GM12878 (cell line): Measurements from ENCODE around the gene AQP5. TPM values are rescaled to one million over a fixed set of nuclear protein-coding genes. Genes with fewer than 3 reads are reported as not detected.

Experiments used
- ATAC-seq: fragments of 200-7000 bp; cut with Tn5 transposase; 3 replicates; pipeline ENCODE4 v1.9.1; 2020; ENCODE audit warnings: mild to moderate bottlenecking, moderate library complexity
- BruUV-seq: library from RNA; stranded (reverse); fragments of 400-500 nt; replicated peaks from 2 replicates; lab custom pipeline; 2021; lab: Mats Ljungman, UMichigan
- CTCF ChIA-PET: fragments of 300-600 bp; sonication (Branson Sonifier 250); formaldehyde crosslinking; extraction: SDS; loops from one replicate; lab custom pipeline; 2021; ENCODE audit warnings: inconsistent platforms; lab: Yijun Ruan, JAX
- POLR2A ChIA-PET: fragments of 350-600 bp; formaldehyde crosslinking; extraction: SDS; loops from one replicate; lab custom pipeline; 2021; ENCODE audit warnings: inconsistent platforms; lab: Charles Lee
- RAD21 ChIA-PET: fragments of 300-600 bp; sonication (Branson Sonifier 250); formaldehyde crosslinking; loops from one replicate; lab custom pipeline; 2023; ENCODE audit warnings: antibody characterized with exemption; ENCODE audit not compliant: unreplicated experiment; lab: Charles Lee
- SMC1A ChIA-PET: fragments of 300-600 bp; sonication (Branson Sonifier 250); formaldehyde crosslinking; loops from one replicate; lab custom pipeline; 2023; ENCODE audit not compliant: unreplicated experiment, uncharacterized antibody; lab: Charles Lee
- DNase-seq: peaks from one replicate; pipeline ENCODE4 v3.0.0-alpha.2; 2011; ENCODE audit warnings: low read depth, low spot score
- FAIRE-seq: peaks from 3 replicates; lab custom pipeline; 2011; peaks lifted over from hg19 to GRCh38; lab: Jason Lieb, UNC
- H2AFZ ChIP-seq: 2 replicates; pipeline ENCODE4 v1.6.0; 2011; ENCODE audit warnings: low read depth, low read length, control low read depth; ENCODE audit not compliant: control insufficient read depth
- H3K27ac ChIP-seq: 2 replicates; pipeline ENCODE4 v1.5.1; 2011; ENCODE audit warnings: control low read depth; ENCODE audit not compliant: control insufficient read depth, insufficient read depth
- H3K27me3 ChIP-seq, 2 experiments: replicated peaks in 1 of 2; 2 replicates each; pipeline versions ENCODE4 v1.6.0 to v1.6.1; 2011; ENCODE audit warnings: low read length in 1 of 2; ENCODE audit not compliant: control insufficient read depth in 2 of 2, insufficient read depth in 2 of 2
- H3K36me3 ChIP-seq, 2 experiments: 2 replicates each; pipeline ENCODE4 v1.5.1; 2011; ENCODE audit warnings: low read length in 1 of 2; ENCODE audit not compliant: control insufficient read depth in 2 of 2, insufficient read depth in 2 of 2
- H3K4me1 ChIP-seq: 2 replicates; pipeline ENCODE4 v1.6.1; 2011; ENCODE audit warnings: mild to moderate bottlenecking, low read length, moderate library complexity, mixed read lengths; ENCODE audit not compliant: control insufficient read depth, insufficient read depth
- H3K4me2 ChIP-seq: 2 replicates; pipeline ENCODE4 v1.6.0; 2011; ENCODE audit warnings: control low read depth; ENCODE audit not compliant: control insufficient read depth, insufficient read depth
- H3K4me3 ChIP-seq: fragments of 200-600 bp; sonication (generic); 2 replicates; pipeline ENCODE4 v1.5.1; 2016
- H3K79me2 ChIP-seq: 2 replicates; pipeline ENCODE4 v1.6.0; 2011; ENCODE audit warnings: low read length; ENCODE audit not compliant: control insufficient read depth, insufficient read depth
- H3K9ac ChIP-seq: 2 replicates; pipeline ENCODE4 v1.8.0; 2011; ENCODE audit warnings: low read length, control low read depth, mixed read lengths; ENCODE audit not compliant: control insufficient read depth, insufficient read depth
- H3K9me3 ChIP-seq: replicated peaks from 3 replicates; pipeline ENCODE4 v1.5.1; 2011; ENCODE audit warnings: mild to moderate bottlenecking, low read length; ENCODE audit not compliant: control insufficient read depth, insufficient read depth
- H4K20me1 ChIP-seq: 2 replicates; pipeline ENCODE4 v1.6.0; 2011; ENCODE audit not compliant: control insufficient read depth, insufficient read depth
- ELK1 ChIP-seq: IDR thresholded peaks from 2 replicates; pipeline ENCODE4 v1.6.1; 2012; ENCODE audit warnings: low read depth, low read length, improper control_type of control experiment
- PKNOX1 ChIP-seq: fragments of 450-650 bp; IDR thresholded peaks from 2 replicates; pipeline ENCODE4 v1.6.1; 2016; ENCODE audit warnings: mild to moderate bottlenecking
- SIN3A ChIP-seq: IDR thresholded peaks from 2 replicates; pipeline ENCODE4 v1.6.1; 2012; ENCODE audit warnings: low read depth, low read length, improper control_type of control experiment
- SP1 ChIP-seq: IDR thresholded peaks from one replicate; pipeline ENCODE4 v1.6.1; 2011; ENCODE audit warnings: low read depth, low read length
- YY1 ChIP-seq: IDR thresholded peaks from 2 replicates; pipeline ENCODE4 v1.6.1; 2011; ENCODE audit warnings: low read depth, mild to moderate bottlenecking, low read length
- ZNF217 ChIP-seq: fragments of 450-650 bp; IDR thresholded peaks from 2 replicates; pipeline ENCODE4 v1.6.1; 2017; ENCODE audit warnings: antibody characterized with exemption, mild to moderate bottlenecking
- WGBS: methylation state at CpG from one replicate; pipeline ENCODE4 v1.1.6; 2016; ENCODE audit warnings: low lambda C conversion rate; ENCODE audit not compliant: insufficient replicate concordance, insufficient coverage; ENCODE audit errors: missing lambda C conversion rate; 5-methylcytosine and 5-hydroxymethylcytosine counted together
- in situ Hi-C: fragments of 300-500 bp; cut with MboI; formaldehyde crosslinking; loops from 9 replicates; pipeline ENCODE4 v1.14.3; 2018; ENCODE audit warnings: mixed read lengths
- intact Hi-C: fragments of 100-400 bp; cut with micrococcal nuclease; formaldehyde crosslinking; loops from one replicate; pipeline ENCODE4 v1.14.2; 2022; ENCODE audit not compliant: unreplicated experiment
- polyA plus RNA-seq, 11 experiments: library from polyadenylated mRNA; depleted of rRNA in 4 of 11; unstranded in 6 of 11; stranded (reverse) in 5 of 11; fragments of >200 nt; fragmentation: Nextera tagmentation in 4 of 11; fragmentation: Illumina TruSeq in 1 of 11; extraction: Ambion mirVana in 4 of 11; extraction: Trizol in 1 of 11; gene quantifications; 1 replicate in 1 of 11; 2 replicates in 10 of 11; pipeline versions ENCODE4 v1.2.1 to v1.2.3, GENCODE V29; 2011 to 2016; ENCODE audit warnings: inconsistent platforms in 2 of 11, missing spikeins in 2 of 11, low read depth in 1 of 11
- total RNA-seq, 4 experiments: library from RNA; depleted of rRNA in 3 of 4; stranded (reverse); fragments of >200 nt in 3 of 4; fragmentation: Illumina TruSeq in 1 of 4; extraction: Trizol in 1 of 4; gene quantifications; 2 replicates each; pipeline versions ENCODE4 v1.2.1 to v1.2.3, GENCODE V29; 2013 to 2021

The AQP5 gene
- total and polyA plus RNA-seq, 10 of the 15 experiments (the other 5 are each of a cell fraction or from before 2014, with no cell fraction given), result not detected

- 0 out of 2 replicates have a peak, but pooled peaks have one; percentile 15 for TF ChIP-seq PKNOX1
- TF ChIP-seq, all 136 proteins: peak for 11
Observed at GRCh38 chr12:49967042-49967776, 5.5 kb downstream of the AQP5 start (continued).

- RAD21 ChIA-PET, result interaction anchor here (0.7 to 5.1 kb wide), 16 partner anchors 8 to 457 kb away, joined by 3 to 74 read pairs (median 3); partner anchors contain the start of gene SMARCD1
- in situ Hi-C loops, result no loop called here
- H3K27me3 ChIP-seq, result peaks cover 5 to 6% of the 10 kb centered on the region in 2 experiments; a peak in 3 of 4 replicates
- 50% methylated on average over 6 of the region's 15 CpGs for WGBS
- SMC1A ChIA-PET, result interaction anchor here (0.6 to 4.2 kb wide), 12 partner anchors 13 to 239 kb away, joined by 3 to 25 read pairs (median 4); no protein-coding TSS in a partner anchor
- H4K20me1 ChIP-seq, result no peaks in the 10 kb centered on the region
- H2AFZ ChIP-seq, result peak overlapping the region; percentile 30; the same call in 1 of the 2 replicates
- POLR2A ChIA-PET, result interaction anchor here (0.7 to 1.0 kb wide), 2 partner anchors 102 to 165 kb away, joined by 4 to 6 read pairs; no protein-coding TSS in a partner anchor
- peak overlapping the region; percentile 82; the same call in 1 of the 2 replicates for H3K4me2 ChIP-seq
- no peak for FAIRE-seq
- H3K4me1 ChIP-seq, result peaks cover 8% of the 10 kb centered on the region
- no peaks in the 10 kb centered on the region; the same call in 2 of the 3 replicates for H3K9me3 ChIP-seq
- no peaks in the 10 kb centered on the region for H3K36me3 ChIP-seq
- BruUV-seq, result no TSS peak
- intact Hi-C loops, result loop anchor here (1.0 to 5.0 kb wide), 5 partner anchors 71 to 209 kb away; no protein-coding TSS in a partner anchor
- no peak overlapping the region for H3K4me3 ChIP-seq
- H3K9ac ChIP-seq, result no peak overlapping the region
- H3K79me2 ChIP-seq, result no peaks in the 10 kb centered on the region
- no peak for ATAC-seq
- no peak for DNase-seq
- no peak for TF ChIP-seq ZNF217
- no peak for TF ChIP-seq SP1
- TF ChIP-seq SIN3A, result no peak
- no peak for TF ChIP-seq YY1
- no peak for TF ChIP-seq ELK1
- CTCF ChIA-PET, result interaction anchor here (0.6 to 5.9 kb wide), 48 partner anchors 8 to 747 kb away, joined by 3 to 121 read pairs (median 5); partner anchors contain the start of genes AQP2, COX14, NCKAP5L and RACGAP1
- no peak overlapping the region for H3K27ac ChIP-seq
Observed at GRCh38 chr12:49967777-49968250, 6.1 kb downstream of the AQP5 start.
